Natural killer cell (primary cell): ENCODE results near the gene AQP6. TPM values are rescaled to one million over a fixed set of nuclear protein-coding genes. Genes with fewer than 3 reads are reported as not detected.

Experiments
- ATAC-seq, 3 donors: fragments of 150-1000 bp in 2 of 3; fragments of 200-7000 bp in 1 of 3; cut with Tn5 transposase; 1 replicate in 1 of 3; 2 replicates in 2 of 3; pipeline ENCODE4 v1.10.0; 2021; ENCODE audit warnings: mild to moderate bottlenecking in 2 of 3, moderate library complexity in 2 of 3
- DNase-seq, 2 donors: peaks; one replicate each; pipeline versions ENCODE4 v3.0.0 to v3.0.0-alpha.2; 2013 to 2021; ENCODE audit warnings: mixed read lengths in 1 of 2
- H3K27ac ChIP-seq: one replicate; pipeline ENCODE4 v1.5.1; 2013; ENCODE audit warnings: mild to moderate bottlenecking, low read length
- H3K27me3 ChIP-seq: one replicate; pipeline ENCODE4 v1.6.1; 2013; ENCODE audit warnings: low read length; ENCODE audit not compliant: control insufficient read depth, insufficient read depth
- H3K36me3 ChIP-seq: one replicate; pipeline ENCODE4 v1.6.1; 2013; ENCODE audit warnings: low read length; ENCODE audit not compliant: control insufficient read depth, insufficient read depth
- H3K4me1 ChIP-seq: one replicate; pipeline ENCODE4 v1.6.1; 2013; ENCODE audit warnings: low read length; ENCODE audit not compliant: control insufficient read depth, insufficient read depth
- H3K4me3 ChIP-seq: one replicate; pipeline ENCODE4 v1.5.1; 2013; ENCODE audit warnings: low read length
- H3K9me3 ChIP-seq: one replicate; pipeline ENCODE4 v1.6.1; 2013; ENCODE audit warnings: low read length; ENCODE audit not compliant: control insufficient read depth, insufficient read depth
- H3K27ac Mint-ChIP-seq, 2 donors: one replicate each; pipeline ENCODE4 v1.8.0; 2022; ENCODE audit warnings: mild to moderate bottlenecking in 2 of 2, mixed read lengths in 2 of 2, moderate library complexity in 1 of 2
- H3K27me3 Mint-ChIP-seq, 2 donors: one replicate each; pipeline ENCODE4 v1.8.0; 2022; ENCODE audit warnings: low read depth in 2 of 2, mixed read lengths in 2 of 2
- H3K36me3 Mint-ChIP-seq: one replicate; pipeline ENCODE4 v1.8.0; 2022; ENCODE audit warnings: mixed read lengths
- H3K4me1 Mint-ChIP-seq, 2 donors: one replicate each; pipeline ENCODE4 v1.8.0; 2022; ENCODE audit warnings: mixed read lengths in 2 of 2
- H3K4me3 Mint-ChIP-seq: one replicate; pipeline ENCODE4 v1.8.0; 2022; ENCODE audit warnings: mild to moderate bottlenecking, moderate library complexity, mixed read lengths
- H3K9me3 Mint-ChIP-seq, 2 donors: one replicate each; pipeline ENCODE4 v1.8.0; 2022; ENCODE audit warnings: mixed read lengths in 2 of 2
- CTCF ChIP-seq: fragments of 200-600 bp; IDR thresholded peaks from one replicate; pipeline ENCODE4 v1.8.0; 2022; ENCODE audit warnings: antibody characterized with exemption
- WGBS: methylation state at CpG from one replicate; pipeline ENCODE4 v1.1.7; 2013; ENCODE audit warnings: missing lambda C conversion rate; ENCODE audit not compliant: insufficient coverage; 5-methylcytosine and 5-hydroxymethylcytosine counted together
- intact Hi-C: fragments of 100-400 bp; cut with micrococcal nuclease; formaldehyde crosslinking; loops from one replicate; pipeline ENCODE4 v1.14.2; 2022
- total RNA-seq, 4 donors: library from RNA; stranded (reverse); fragments of 120-200 nt in 1 of 4; gene quantifications; one replicate each; pipeline versions ENCODE4 v1.2.3 to v1.2.4, GENCODE V29; 2013 to 2022

AQP6 gene
- total RNA-seq, 3 donors from 2014 or later (not counting 1 experiment from before 2014, with no cell fraction given) = not detected

- H3K4me3 ChIP-seq = no peak overlapping the region
- intact Hi-C loops = no loop called here
- no peaks in the 10 kb centered on the region for H3K9me3 ChIP-seq
- Mint-ChIP-seq H3K4me3 (no peak overlapping the region), H3K27ac (no peak overlapping the region), H3K27me3 (peaks cover 7 to 10% of the 10 kb centered on the region in 2 donors), H3K9me3 (no peaks in the 10 kb centered on the region), H3K4me1 (no peaks in the 10 kb centered on the region), H3K36me3 (no peaks in the 10 kb centered on the region)
- no peaks in the 10 kb centered on the region for H3K36me3 ChIP-seq
- no peak overlapping the region for H3K27ac ChIP-seq
- 87% methylated on average over 7 of the region's 8 CpGs for WGBS
- DNase-seq (no peak), ATAC-seq (no peak)
- no peak for TF ChIP-seq CTCF
- H3K4me1 ChIP-seq = no peaks in the 10 kb centered on the region
- no peaks in the 10 kb centered on the region for H3K27me3 ChIP-seq
Observed at GRCh38 chr12:49932533-49933130, 40.1 kb upstream of the AQP6 start.

- no peak overlapping the region for H3K4me3 Mint-ChIP-seq
- Histone ChIP-seq H3K27me3 (no peaks in the 10 kb centered on the region), H3K36me3 (no peaks in the 10 kb centered on the region), H3K27ac (no peak overlapping the region), H3K4me1 (no peaks in the 10 kb centered on the region), H3K9me3 (no peaks in the 10 kb centered on the region), H3K4me3 (no peak overlapping the region)
- no peak for DNase-seq
- no peak for ATAC-seq
- H3K27ac Mint-ChIP-seq = no peak overlapping the region
- intact Hi-C loops = no loop called here
- H3K27me3 Mint-ChIP-seq = peaks cover 7 to 10% of the 10 kb centered on the region in 2 donors
- no peaks in the 10 kb centered on the region for H3K4me1 Mint-ChIP-seq
- H3K36me3 Mint-ChIP-seq = no peaks in the 10 kb centered on the region
- WGBS = 87% methylated on average over 5 of the region's 5 CpGs
- TF ChIP-seq CTCF = no peak
- no peaks in the 10 kb centered on the region for H3K9me3 Mint-ChIP-seq
Observed at GRCh38 chr12:49933796-49934195, 39.0 kb upstream of the AQP6 start.

- 100% methylated on average over 1 of the region's 3 CpGs for WGBS
Observed at GRCh38 chr12:49934505-49934904, 38.2 kb upstream of the AQP6 start.

More at GRCh38 chr12:49934505-49934904, 38.2 kb upstream of the AQP6 start:
- no peak for TF ChIP-seq CTCF
- Histone ChIP-seq H3K9me3 (no peaks in the 10 kb centered on the region), H3K36me3 (no peaks in the 10 kb centered on the region), H3K27ac (no peak overlapping the region), H3K27me3 (no peaks in the 10 kb centered on the region), H3K4me1 (no peaks in the 10 kb centered on the region), H3K4me3 (no peak overlapping the region)
- Mint-ChIP-seq H3K36me3 (no peaks in the 10 kb centered on the region), H3K4me3 (no peak overlapping the region), H3K9me3 (no peaks in the 10 kb centered on the region), H3K4me1 (no peaks in the 10 kb centered on the region), H3K27me3 (peaks cover 7% of the 10 kb centered on the region in 2 donors), H3K27ac (no peak overlapping the region)
- intact Hi-C loops = no loop called here
- ATAC-seq (no peak), DNase-seq (no peak)
